NT2/D1 (cell line): ENCODE data around the gene F2RL3.
"Not testable (repeated sequence)": the region's sequence is repeated elsewhere in the genome, so short reads cannot be mapped to it uniquely, and the experiment has no call there.

Experiments
- SUZ12 ChIP-seq: IDR thresholded peaks from 2 replicates; pipeline ENCODE4 v1.6.1; 2011; ENCODE audit not compliant: insufficient read length, insufficient read depth; ENCODE audit errors: extremely low read depth
- YY1 ChIP-seq: IDR thresholded peaks from 2 replicates; pipeline ENCODE4 v1.6.1; 2011; ENCODE audit not compliant: insufficient read length, insufficient read depth
- ZNF274 ChIP-seq: IDR thresholded peaks from 2 replicates; pipeline ENCODE4 v1.6.1; 2011; ENCODE audit warnings: mild to moderate bottlenecking, low read depth, low read length

- TF ChIP-seq ZNF274, YY1, SUZ12: not testable (repeated sequence)
Observed at GRCh38 chr19:16874978-16875299, 13.9 kb upstream of the F2RL3 start.
